Endometrial microvascular endothelial cells (primary cell): ENCODE results near the gene FGFR2. TPM values are rescaled to one million over a fixed set of nuclear protein-coding genes. Genes with fewer than 3 reads are reported as not detected.

Source experiments
- in situ Hi-C: cut with HindIII; loops from 2 replicates; pipeline ENCODE4 v1.10.0; 2017; ENCODE audit warnings: low sequenced_read_pairs, low pct_unique_long_range_greater_than_20kb; ENCODE audit errors: inconsistent ontology term
- total RNA-seq: library from RNA; depleted of rRNA; stranded (reverse); fragments of >200 nt; gene quantifications from one replicate; pipeline ENCODE4 v1.2.3, GENCODE V29; 2015; ENCODE audit errors: inconsistent ontology term

Gene FGFR2
- total RNA-seq, 1 donor from 2014 or later: not detected

DNA sequence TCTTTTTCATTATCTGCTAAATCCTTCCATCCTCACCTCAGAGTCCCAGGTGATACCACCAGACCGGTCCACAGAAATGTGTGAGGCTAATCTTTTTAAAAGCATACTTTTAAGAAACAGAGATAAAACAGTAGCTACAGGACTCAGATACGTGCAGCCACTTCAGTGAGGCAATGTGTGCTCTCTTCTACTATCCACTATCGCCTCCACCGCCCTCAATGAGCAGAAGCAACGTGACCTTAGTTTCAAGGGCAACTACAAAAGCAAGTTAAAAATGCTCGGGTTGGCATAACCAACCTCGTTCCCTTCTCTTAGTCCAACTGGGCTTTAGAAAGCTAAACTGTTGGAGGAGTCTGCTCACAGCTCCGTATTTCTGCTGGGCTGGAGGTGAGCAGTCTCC is 4.2 kb downstream of the FGFR2 start:
- in situ Hi-C loops: no loop called here

DNA sequence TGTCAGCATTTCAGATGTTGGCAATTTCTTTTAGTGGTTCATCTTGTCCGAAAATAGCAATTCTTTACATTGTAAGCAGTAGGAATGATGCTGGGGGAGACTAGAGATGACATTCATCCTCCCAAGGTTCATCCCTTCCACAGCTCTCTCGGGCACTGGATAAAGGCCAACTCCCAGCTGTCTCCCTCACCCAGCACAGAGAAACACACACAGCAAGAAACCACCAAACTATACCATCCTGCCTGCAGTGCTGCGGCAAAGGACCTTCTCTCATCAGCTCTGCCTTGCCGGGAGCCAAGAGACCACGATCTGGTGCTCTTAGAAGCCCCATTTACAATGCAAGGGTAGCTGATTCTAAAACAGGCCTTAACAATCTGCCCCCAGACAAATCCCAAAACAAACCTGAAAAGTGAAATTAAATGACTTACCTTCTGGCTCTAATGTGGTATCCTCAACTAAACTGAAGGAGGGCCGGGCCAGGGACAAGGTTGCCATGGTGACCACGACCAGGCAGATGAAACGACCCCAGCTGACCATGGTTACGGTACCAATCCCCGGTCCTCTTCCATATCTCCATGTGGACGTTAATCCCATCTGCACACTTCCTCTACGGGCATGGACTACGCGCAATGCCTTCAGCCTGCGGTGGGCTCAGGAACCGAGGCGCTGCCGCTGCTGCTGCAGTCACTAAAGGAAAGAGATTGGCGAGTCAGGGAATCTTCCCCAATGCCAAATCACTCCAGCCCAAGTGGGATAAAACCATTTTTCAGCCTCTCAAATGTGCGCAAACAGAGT is 4.8 kb downstream of the FGFR2 start:
- in situ Hi-C loops: no loop called here

GRCh38 chr10:121592155-121592890 is 5.9 kb downstream of the FGFR2 start:
- in situ Hi-C loops: no loop called here

GRCh38 chr10:121591186-121591585 is 7.1 kb downstream of the FGFR2 start:
- in situ Hi-C loops: no loop called here

DNA sequence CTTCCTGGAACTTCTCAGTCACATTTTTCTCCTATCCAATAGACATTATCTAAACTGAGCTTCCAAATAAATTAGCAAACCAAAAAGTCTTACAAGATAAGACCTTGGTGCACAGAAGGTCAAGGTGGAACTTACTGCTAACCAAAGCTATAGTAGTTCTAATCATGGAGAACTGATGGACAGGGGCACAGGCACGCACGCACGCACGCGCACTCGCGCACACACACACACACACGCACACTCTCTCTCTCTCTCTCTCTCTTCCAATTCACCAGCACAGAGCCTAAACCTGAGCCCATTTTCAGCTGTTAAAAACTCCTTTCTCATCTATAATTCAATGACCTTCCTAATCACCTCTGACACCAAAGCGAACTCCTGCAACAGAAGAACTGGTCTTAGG is 7.5 kb downstream of the FGFR2 start:
- in situ Hi-C loops: no loop called here

- in situ Hi-C loops: no loop called here
These were observed 8.7 kb downstream of the FGFR2 start for GRCh38 chr10:121589553-121589952.

DNA sequence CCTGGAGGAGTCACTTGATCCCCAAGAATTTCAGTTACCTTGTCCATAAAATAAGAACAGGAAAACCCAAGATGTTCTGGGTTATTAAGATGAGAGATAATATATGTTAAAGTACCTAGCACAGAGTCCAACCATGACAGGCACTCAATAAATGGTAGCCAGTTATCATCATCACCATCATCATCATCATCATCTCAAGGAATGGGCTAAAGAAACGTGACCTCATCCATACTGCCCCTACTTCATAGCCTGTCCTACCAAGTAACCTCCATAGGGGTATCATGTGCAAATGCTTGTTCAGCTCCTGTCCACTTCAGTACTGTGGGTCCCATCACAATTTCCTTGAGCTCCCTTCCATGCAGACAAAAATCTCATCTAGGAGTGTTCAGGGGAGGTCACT is 14.4 kb downstream of the FGFR2 start:
- in situ Hi-C loops: no loop called here

GRCh38 chr10:121583258-121583657 is 15.0 kb downstream of the FGFR2 start:
- in situ Hi-C loops: no loop called here

- in situ Hi-C loops: no loop called here
These were observed 17.7 kb downstream of the FGFR2 start for GRCh38 chr10:121580276-121581116.

DNA sequence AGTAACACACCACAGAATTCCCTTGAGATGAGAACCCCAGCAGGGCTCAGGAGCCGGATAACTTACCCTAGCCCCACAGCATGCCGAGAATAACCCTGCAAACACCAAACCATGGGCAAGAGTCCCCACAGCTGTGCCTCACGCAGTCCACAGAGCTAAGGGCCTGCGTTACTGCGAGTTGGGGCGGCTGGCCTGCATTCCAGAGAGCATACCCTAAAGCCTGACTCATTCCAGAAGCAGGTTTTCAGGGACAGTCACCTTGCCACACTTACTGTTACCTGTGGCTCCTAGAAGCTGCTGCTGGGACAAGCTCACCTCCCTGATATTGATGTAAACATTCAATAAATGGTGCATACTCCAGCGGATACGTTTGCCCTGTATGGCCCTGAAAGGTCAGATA is 18.6 kb downstream of the FGFR2 start:
- in situ Hi-C loops: no loop called here

DNA sequence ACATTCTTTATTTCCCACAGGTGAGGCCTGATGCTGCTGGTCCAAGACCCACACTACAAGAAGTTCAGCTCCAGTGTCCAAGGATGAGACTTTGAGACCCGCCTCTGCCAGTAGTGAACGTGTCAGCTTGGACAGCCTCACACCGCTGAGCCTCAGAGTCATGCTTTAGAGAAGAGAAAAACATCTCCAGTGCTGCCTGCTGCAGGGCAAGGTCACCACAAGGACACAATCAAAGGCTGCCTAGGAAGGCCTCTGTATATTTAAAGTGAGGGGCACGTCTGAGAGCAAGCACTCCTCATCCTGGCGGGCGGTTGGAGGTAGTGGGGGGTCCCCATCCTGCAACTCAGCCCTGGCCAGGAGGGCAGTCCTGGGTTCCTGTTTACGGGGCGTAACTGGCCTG is 19.3 kb downstream of the FGFR2 start:
- in situ Hi-C loops: no loop called here

- in situ Hi-C loops: no loop called here
These were observed 19.9 kb downstream of the FGFR2 start for GRCh38 chr10:121578298-121578697.

- in situ Hi-C loops: no loop called here
These were observed 20.7 kb downstream of the FGFR2 start for GRCh38 chr10:121577568-121577967.

DNA sequence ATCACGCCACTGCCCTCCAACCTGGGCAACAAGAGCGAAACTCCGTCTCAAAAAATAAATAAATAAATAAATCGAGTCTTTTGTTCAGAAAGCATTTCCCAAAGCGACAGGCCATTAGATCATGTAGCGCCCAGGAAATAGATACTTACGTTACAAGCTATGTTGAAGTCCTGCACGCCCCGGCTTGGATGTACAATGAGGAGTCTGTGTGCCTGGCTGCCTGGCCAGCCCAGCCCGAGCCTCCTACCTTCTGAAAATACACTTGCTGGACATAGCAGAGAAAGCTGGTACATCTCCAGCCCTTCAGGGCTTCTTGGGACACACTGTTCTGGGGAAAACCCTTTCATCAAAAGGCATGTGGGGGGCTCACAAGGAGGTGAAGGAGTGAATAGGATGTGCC is 22.1 kb downstream of the FGFR2 start:
- in situ Hi-C loops: no loop called here

DNA sequence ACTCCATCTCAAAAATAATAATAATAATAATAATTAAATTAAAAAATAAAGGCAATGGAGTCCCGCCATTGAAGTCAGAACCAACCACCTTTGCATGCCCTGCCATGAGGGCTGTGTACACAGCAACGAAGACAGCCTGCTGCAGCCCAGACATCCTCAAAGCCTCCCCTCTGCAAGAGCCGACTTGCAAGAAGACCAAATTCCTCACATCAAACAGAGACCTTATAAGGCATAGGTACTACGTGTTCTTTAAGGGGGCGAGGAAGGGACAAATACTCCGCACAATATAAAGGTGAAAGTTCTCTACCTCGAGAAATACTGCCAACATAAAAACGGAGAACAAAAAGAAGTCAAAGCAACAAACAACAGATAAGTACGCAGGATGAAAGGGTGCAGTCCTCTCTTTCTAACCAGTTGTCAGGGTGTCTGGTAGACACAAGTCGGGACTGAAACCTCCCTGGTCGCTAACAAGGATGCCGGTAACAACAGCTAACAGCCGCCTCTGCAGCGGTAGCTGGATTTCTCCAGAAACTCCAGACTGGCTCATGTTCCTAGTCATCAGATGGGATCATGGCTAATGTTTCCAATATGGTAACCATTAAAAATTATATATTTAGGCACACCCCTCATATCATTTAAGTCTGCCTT is 23.6 kb downstream of the FGFR2 start:
- in situ Hi-C loops: no loop called here

GRCh38 chr10:121573538-121573941 is 24.7 kb downstream of the FGFR2 start:
- in situ Hi-C loops: no loop called here

DNA sequence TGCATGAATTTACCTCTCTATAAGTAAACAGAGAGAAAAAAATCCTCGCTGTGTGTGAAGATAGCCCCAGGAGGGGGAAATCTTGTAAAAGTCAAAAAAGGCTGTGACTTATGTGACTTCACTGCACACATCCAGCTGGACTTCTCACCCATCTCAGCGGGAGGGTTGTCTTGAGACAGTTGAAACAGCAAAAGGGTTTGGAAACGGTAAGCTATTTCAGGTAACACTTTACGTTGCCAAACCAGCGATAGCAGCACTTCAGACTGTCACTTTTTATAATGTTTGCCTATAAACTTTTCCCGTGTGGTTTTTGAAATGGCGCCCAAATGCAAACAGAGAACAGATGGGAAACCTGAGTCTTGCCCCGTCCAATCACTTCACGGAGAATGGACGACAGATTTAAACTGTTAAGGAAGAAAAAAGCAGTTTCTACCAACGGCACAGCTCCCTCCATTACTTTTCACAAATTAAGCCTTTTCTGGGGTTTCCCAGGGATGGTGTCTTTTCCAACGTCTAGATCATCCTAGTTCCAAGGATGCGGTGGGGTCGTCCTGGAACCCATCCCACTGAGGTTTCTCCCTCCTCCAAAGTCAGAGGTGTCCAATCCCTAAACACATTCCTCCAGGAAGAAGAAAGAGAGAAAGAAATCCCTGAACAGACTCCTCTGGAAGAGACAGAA is 25.2 kb downstream of the FGFR2 start:
- in situ Hi-C loops: no loop called here

- in situ Hi-C loops: no loop called here
These were observed 27.9 kb downstream of the FGFR2 start for GRCh38 chr10:121570315-121570714.

GRCh38 chr10:121568275-121568674 is 30.0 kb downstream of the FGFR2 start:
- in situ Hi-C loops: no loop called here
